Measurements from ENCODE around the gene RNF167. TPM values are rescaled to one million over a fixed set of nuclear protein-coding genes. Genes with fewer than 3 reads are reported as not detected.

Gene RNF167
- total RNA-seq, 1 donor from 2014 or later, result 76.5 TPM

- ATAC-seq, result peak; percentile 91
- intact Hi-C loops (cut with DNase I), result no loop called here
Measured at GRCh38 chr17:4948166-4948930, 8.3 kb downstream of the RNF167 start, which contains the start of gene PFN1. Gene PFN1, minus strand, starts transcription at chr17:4948530. Its CDS starts 136 bp downstream, at chr17:4948394.

GRCh38 chr17:4948931-4949320 lies 8.9 kb downstream of the RNF167 start:
- DNase-seq (ENCODE audit: low spot score), result peak; percentile 88
- intact Hi-C loops (cut with DNase I), result no loop called here
- ATAC-seq, result peak; percentile 89

More at GRCh38 chr17:4948166-4948930, 8.3 kb downstream of the RNF167 start, which contains the start of gene PFN1:
- DNase-seq (ENCODE audit: low spot score), result peak; percentile 93

- intact Hi-C loops (cut with DNase I), result no loop called here
- ATAC-seq (peak; percentile 40), DNase-seq (ENCODE audit: low spot score) (peak; percentile 84)
Measured at GRCh38 chr17:4949321-4950074, 9.4 kb downstream of the RNF167 start.

DNA sequence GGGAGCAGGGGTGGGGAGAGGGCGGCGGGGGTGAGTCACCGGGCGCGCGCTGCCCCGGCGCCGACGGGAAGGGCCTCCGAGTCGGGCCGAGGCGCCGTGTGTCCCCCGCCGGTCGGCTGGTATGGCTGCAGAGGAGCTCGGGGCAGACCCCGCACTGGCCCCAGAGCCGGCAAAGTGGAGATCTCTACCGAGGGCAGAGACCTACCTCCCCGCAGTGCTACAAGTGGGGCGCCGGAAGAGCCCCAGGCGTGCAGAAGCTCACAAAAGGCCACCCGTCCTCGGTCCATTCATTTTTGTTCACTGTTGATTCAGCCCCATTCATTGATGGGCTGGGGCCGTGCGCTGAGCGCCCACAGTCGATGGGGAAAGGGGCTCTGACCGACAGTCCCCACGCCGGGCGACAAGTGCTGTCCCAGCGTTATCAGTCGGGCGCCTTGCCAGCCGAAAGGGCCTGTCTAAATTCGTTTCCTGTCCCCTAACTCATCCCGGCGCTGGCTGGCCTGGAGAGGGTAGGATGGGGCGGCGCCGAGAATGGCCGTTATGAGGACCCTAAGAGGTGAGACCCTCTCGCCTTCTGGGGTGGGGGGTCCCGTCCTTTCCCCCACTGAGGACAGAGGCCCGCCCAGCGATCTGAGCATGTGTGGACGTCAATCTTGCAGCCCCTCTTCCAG lies 10.1 kb downstream of the RNF167 start:
- DNase-seq (ENCODE audit: low spot score) (peak; percentile 83), ATAC-seq (no peak)
- intact Hi-C loops (cut with DNase I), result no loop called here

DNA sequence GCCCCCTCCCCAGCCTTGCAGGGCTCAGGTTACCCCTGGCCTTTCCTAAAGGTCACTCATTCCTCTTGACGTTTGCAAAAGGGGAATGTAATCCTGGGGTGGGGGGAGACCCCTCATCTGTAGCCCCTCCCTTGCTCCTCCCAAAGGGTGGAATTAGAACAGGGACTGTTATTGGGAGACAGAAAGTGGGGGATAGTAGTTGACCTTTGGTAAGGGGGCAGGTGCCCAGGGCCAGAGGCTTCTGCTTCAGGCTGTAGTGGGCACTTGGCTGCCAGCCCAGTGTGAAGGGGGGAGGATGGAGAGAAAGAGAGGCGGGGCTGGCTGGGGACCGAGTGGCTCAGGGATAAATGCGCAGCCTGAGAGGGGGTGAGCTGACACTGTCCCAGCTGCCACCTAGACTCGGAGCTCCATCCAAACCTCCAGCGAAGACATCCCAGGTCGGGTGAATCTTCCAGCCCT lies 10.7 kb downstream of the RNF167 start, which contains the start of gene ENO3:
TSS of gene ENO3 (plus strand) at position 374 of the 459 bp plus-strand sequence. CDS start 711 bp downstream, outside the sequence.
- no peak for ATAC-seq
- intact Hi-C loops (cut with DNase I), result no loop called here

GRCh38 chr17:4951486-4951885 lies 11.4 kb downstream of the RNF167 start:
- ATAC-seq, result no peak
- intact Hi-C loops (cut with DNase I), result no loop called here

More for the DNA sequence above, 10.7 kb downstream of the RNF167 start, which contains the start of gene ENO3:
- no peak for DNase-seq (ENCODE audit: low spot score)

GRCh38 chr17:4953451-4953961 lies 13.4 kb downstream of the RNF167 start:
- DNase-seq (ENCODE audit: low spot score) (no peak), ATAC-seq (no peak)
- intact Hi-C loops (cut with DNase I), result no loop called here

More at GRCh38 chr17:4951486-4951885, 11.4 kb downstream of the RNF167 start:
- no peak for DNase-seq (ENCODE audit: low spot score)

DNA sequence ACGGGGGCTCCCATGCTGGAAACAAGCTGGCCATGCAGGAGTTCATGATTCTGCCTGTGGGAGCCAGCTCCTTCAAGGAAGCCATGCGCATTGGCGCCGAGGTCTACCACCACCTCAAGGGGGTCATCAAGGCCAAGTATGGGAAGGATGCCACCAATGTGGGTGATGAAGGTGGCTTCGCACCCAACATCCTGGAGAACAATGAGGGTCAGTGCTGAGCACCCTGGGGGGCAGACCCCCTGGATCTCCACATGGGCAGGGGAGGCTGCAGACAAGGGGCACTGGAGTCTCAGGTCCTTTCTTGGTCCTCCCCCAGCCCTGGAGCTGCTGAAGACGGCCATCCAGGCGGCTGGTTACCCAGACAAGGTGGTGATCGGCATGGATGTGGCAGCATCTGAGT lies 15.0 kb downstream of the RNF167 start:
- intact Hi-C loops (cut with DNase I), result no loop called here
- no peak for DNase-seq (ENCODE audit: low spot score)
- no peak for ATAC-seq

DNA sequence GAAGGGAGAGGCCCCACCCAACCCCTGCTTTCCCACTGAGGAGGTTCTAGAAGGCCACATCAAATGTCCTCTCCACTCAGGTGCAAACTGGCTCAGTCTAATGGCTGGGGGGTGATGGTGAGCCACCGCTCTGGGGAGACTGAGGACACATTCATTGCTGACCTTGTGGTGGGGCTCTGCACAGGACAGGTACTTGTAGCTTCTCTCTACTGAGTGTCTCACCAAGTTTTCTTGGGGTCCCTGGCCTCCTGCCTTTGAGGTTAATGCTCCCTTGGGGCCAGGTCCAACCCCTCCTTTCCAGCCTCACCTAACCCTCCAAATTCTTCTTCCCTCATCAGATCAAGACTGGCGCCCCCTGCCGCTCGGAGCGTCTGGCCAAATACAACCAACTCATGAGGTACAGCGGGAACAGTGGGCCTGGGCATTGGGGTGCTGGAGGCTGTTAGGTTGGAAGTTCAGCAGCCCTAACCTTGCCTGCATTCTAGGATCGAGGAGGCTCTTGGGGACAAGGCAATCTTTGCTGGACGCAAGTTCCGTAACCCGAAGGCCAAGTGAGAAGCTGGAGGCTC lies 16.5 kb downstream of the RNF167 start:
- DNase-seq (ENCODE audit: low spot score), result no peak
- ATAC-seq, result no peak
- intact Hi-C loops (cut with DNase I), result no loop called here

- no peak for DNase-seq (ENCODE audit: low spot score)
- intact Hi-C loops (cut with DNase I), result no loop called here
- no peak for ATAC-seq
Measured at GRCh38 chr17:4958102-4958501, 18.0 kb downstream of the RNF167 start.

- no peak for DNase-seq (ENCODE audit: low spot score)
- ATAC-seq, result no peak
- intact Hi-C loops (cut with DNase I), result no loop called here
Measured at GRCh38 chr17:4959261-4959965, 19.3 kb downstream of the RNF167 start.

GRCh38 chr17:4960279-4960922 lies 20.3 kb downstream of the RNF167 start:
- intact Hi-C loops (cut with DNase I), result no loop called here
- ATAC-seq (no peak), DNase-seq (ENCODE audit: low spot score) (no peak)

DNA sequence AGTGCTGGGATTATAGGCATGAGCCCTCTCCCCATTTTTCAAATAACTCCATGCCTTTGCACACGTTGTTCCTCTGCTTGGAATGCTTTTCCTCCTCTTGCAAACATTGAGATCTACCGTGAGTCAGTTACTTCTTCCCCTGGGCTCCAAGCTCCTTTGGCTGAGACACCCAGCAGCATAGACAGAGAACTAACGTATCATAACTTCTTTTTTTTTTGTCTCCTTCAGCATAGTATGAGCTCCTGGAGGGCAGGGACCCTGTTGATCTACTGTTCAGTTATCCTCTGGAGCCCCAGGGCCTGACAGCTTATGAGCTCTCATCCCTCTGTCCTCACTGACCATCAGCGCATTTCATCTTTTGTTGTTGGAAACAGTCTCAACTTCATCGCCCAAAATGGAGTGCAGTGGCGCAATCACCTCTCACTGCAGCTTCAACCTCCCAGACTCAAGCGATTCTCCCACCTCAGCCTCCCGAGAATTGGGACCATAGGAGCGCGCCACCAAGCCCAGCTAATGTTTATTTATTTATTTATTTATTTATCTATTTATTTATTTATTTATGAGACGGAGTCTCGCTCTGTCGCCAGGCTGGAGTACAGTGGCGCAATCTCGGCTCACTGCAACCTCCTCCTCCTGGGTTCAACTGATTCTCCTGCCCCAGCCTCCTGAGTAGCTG lies 25.4 kb downstream of the RNF167 start:
- ATAC-seq (no peak), DNase-seq (ENCODE audit: low spot score) (no peak)
- intact Hi-C loops (cut with DNase I), result no loop called here

- DNase-seq (ENCODE audit: low spot score) (peak; percentile 97), ATAC-seq (peak; percentile 95)
- intact Hi-C loops (cut with DNase I), result no loop called here
Measured at GRCh38 chr17:4966844-4967538, 26.9 kb downstream of the RNF167 start.

DNA sequence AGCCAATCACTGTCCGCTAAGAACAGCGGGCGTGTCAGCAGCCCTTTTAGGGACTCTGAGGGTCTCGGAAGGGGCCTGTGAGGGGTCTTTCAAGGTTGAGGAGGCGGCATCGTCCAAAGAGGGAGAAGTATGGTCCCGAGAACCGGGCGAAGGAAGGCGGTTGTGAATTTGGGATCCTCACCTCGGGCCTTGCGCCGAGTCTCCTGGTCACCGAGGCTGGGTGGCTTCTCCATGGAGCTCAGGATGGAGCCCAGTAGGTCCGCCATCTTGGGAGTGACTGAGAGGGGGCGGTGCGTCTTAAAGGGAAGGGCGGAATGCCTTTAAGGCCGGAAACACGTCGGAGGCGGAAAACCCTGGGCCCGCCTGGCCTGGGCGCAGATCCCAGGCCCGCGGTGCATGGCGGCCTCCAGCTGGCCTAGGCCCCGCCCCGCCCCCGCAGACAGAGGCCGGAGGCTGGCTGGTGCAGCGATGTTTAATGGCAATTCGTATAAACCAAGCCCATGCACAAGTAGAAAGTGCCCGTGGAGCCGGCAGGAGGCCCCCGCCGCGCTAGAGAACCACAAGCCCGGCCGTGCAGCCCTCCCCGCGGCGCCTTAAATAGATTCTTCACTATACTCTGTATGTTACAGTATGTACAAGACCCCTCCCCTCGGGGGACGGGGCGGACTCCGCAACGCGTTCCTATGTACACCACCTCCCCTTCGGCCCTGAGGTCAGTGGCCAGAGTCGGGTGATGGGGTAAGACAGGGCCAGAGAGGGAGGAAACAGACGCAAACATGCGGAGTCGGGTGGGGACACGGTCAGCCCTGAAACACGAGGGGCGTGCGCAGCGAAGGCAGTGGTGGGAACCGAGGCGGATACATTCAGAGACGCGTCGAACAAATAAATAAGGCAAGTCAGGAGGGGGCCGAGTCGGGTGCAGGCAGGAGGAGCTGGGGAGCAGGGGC lies 27.7 kb downstream of the RNF167 start, which contains the start of gene SPAG7:
TSS of gene SPAG7 (minus strand) at position 279 of the 947 bp plus-strand sequence. CDS start at position 266, 13 bp downstream.
- ATAC-seq (peak; percentile 90), DNase-seq (ENCODE audit: low spot score) (peak; percentile 96)
- intact Hi-C loops (cut with DNase I), result no loop called here
